GM23338 (cell line): Measurements from ENCODE around the gene SLC25A47. TPM values are rescaled to one million over a fixed set of nuclear protein-coding genes. Genes with fewer than 3 reads are reported as not detected.

Experiments used
- ATAC-seq: fragments of 200-7000 bp; cut with Tn5 transposase; 3 replicates; pipeline ENCODE4 v1.9.1; 2020
- DNase-seq: peaks from one replicate; pipeline ENCODE4 v3.0.0-alpha.2; 2015; ENCODE audit warnings: low spot score
- H2AFZ ChIP-seq: fragments of 200-600 bp; sonication (generic); 2 replicates; pipeline ENCODE4 v1.8.0; 2016; ENCODE audit warnings: antibody characterized with exemption, mild to moderate bottlenecking, moderate library complexity
- H3F3A ChIP-seq: fragments of 200-600 bp; sonication (generic); replicated peaks from 2 replicates; pipeline ENCODE4 v1.8.0; 2017; ENCODE audit warnings: antibody characterized with exemption, mixed run types, low read depth
- H3K27ac ChIP-seq: fragments of 200-600 bp; sonication (generic); 2 replicates; pipeline ENCODE4 v1.6.1; 2016; ENCODE audit warnings: low read depth
- H3K27me3 ChIP-seq: fragments of 200-600 bp; sonication (generic); 2 replicates; pipeline ENCODE4 v1.8.0; 2016; ENCODE audit warnings: mild to moderate bottlenecking, mixed run types, moderate library complexity; ENCODE audit not compliant: insufficient read depth
- H3K36me3 ChIP-seq: fragments of 200-600 bp; sonication (generic); 2 replicates; pipeline ENCODE4 v1.8.0; 2016; ENCODE audit warnings: mild to moderate bottlenecking; ENCODE audit not compliant: insufficient read depth
- H3K4me1 ChIP-seq: fragments of 200-600 bp; sonication (generic); 2 replicates; pipeline ENCODE4 v1.8.0; 2016; ENCODE audit warnings: mild to moderate bottlenecking, moderate library complexity; ENCODE audit not compliant: insufficient read depth
- H3K4me2 ChIP-seq: fragments of 200-600 bp; sonication (generic); 2 replicates; pipeline ENCODE4 v1.7.1; 2017; ENCODE audit warnings: mixed run types
- H3K4me3 ChIP-seq: fragments of 200-600 bp; sonication (generic); 2 replicates; pipeline ENCODE4 v1.6.1; 2016; ENCODE audit warnings: mixed run types
- H3K79me2 ChIP-seq: fragments of 200-600 bp; sonication (generic); replicated peaks from 2 replicates; pipeline ENCODE4 v1.8.0; 2017; ENCODE audit warnings: mild to moderate bottlenecking; ENCODE audit not compliant: insufficient read depth
- H3K9me2 ChIP-seq: fragments of 200-600 bp; sonication (generic); 2 replicates; pipeline ENCODE4 v1.8.0; 2017; ENCODE audit not compliant: insufficient read depth
- H4K20me1 ChIP-seq: fragments of 200-600 bp; sonication (generic); replicated peaks from 2 replicates; pipeline ENCODE4 v1.8.0; 2017; ENCODE audit warnings: mild to moderate bottlenecking; ENCODE audit not compliant: insufficient read depth
- H3K27ac Mint-ChIP-seq: 2 replicates; pipeline ENCODE4 v1.8.0; 2020; ENCODE audit warnings: inconsistent platforms, mild to moderate bottlenecking, moderate library complexity, mixed read lengths
- H3K27me3 Mint-ChIP-seq: 3 replicates; pipeline ENCODE4 v1.8.0; 2022; ENCODE audit warnings: low read depth, mild to moderate bottlenecking, moderate library complexity, mixed read lengths, inconsistent platforms; ENCODE audit not compliant: insufficient read depth, poor library complexity
- H3K36me3 Mint-ChIP-seq: 3 replicates; pipeline ENCODE4 v1.8.0; 2021; ENCODE audit warnings: low read depth, mild to moderate bottlenecking, inconsistent platforms, moderate library complexity, mixed read lengths
- H3K4me1 Mint-ChIP-seq: 3 replicates; pipeline ENCODE4 v1.8.0; 2020; ENCODE audit warnings: mild to moderate bottlenecking, inconsistent platforms, mixed read lengths
- H3K4me3 Mint-ChIP-seq: 3 replicates; pipeline ENCODE4 v1.8.0; 2021; ENCODE audit warnings: moderate library complexity, mild to moderate bottlenecking, inconsistent platforms, mixed read lengths
- H3K9me3 Mint-ChIP-seq: 3 replicates; pipeline ENCODE4 v1.8.0; 2020; ENCODE audit warnings: moderate library complexity, mild to moderate bottlenecking, inconsistent platforms, mixed read lengths
- CREB1 ChIP-seq: fragments of 250-450 bp; sonication (Bioruptor Pico); IDR thresholded peaks from 2 replicates; pipeline ENCODE4 v1.5.0; 2020; ENCODE audit warnings: low read depth, mild to moderate bottlenecking, moderate library complexity
- CTCF ChIP-seq, 2 experiments: fragments of 200-600 bp in 1 of 2; sonication (generic) in 1 of 2; conservative IDR thresholded peaks; 2 replicates each; pipeline versions ENCODE4 v1.5.1 to v1.6.1; 2016 to 2017; ENCODE audit warnings: antibody characterized with exemption in 2 of 2, low read depth in 2 of 2, mild to moderate bottlenecking in 2 of 2, moderate library complexity in 1 of 2
- EZH2phosphoT487 ChIP-seq: fragments of 200-600 bp; sonication (generic); IDR thresholded peaks from one replicate; pipeline ENCODE4 v1.8.1; 2018; ENCODE audit warnings: antibody characterized with exemption; ENCODE audit not compliant: unreplicated experiment
- JUNB ChIP-seq: IDR thresholded peaks from one replicate; pipeline ENCODE4 v1.6.1; 2016; ENCODE audit warnings: antibody characterized with exemption; ENCODE audit not compliant: unreplicated experiment
- NANOG ChIP-seq: IDR thresholded peaks from 2 replicates; pipeline ENCODE4 v1.6.1; 2016; ENCODE audit warnings: antibody characterized with exemption, borderline replicate concordance
- POLR2AphosphoS5 ChIP-seq: IDR thresholded peaks from 2 replicates; pipeline ENCODE4 v1.6.1; 2016; ENCODE audit warnings: antibody characterized with exemption, low read depth
- ZNF114 ChIP-seq: fragments of 250-450 bp; sonication (Bioruptor Pico); IDR thresholded peaks from 2 replicates; pipeline ENCODE4 v1.5.0; 2020; ENCODE audit warnings: mild to moderate bottlenecking, moderate library complexity
- ZNF331 ChIP-seq: fragments of 250-450 bp; sonication (Bioruptor Pico); IDR thresholded peaks from 2 replicates; pipeline ENCODE4 v1.5.0; 2020; ENCODE audit warnings: low read depth, mild to moderate bottlenecking, moderate library complexity
- polyA plus RNA-seq: library from polyadenylated mRNA; unstranded; fragments of >200 nt; fragmentation: Nextera tagmentation; extraction: Ambion mirVana; gene quantifications from 2 replicates; pipeline ENCODE4 v1.2.1, GENCODE V29; 2016
- total RNA-seq: library from RNA; depleted of rRNA; stranded (reverse); fragments of >200 nt; shearing (Covaris generic); gene quantifications from 2 replicates; pipeline ENCODE4 v1.2.3, GENCODE V29; 2014
- TF ChIP-seq, protein P1 (sequence below): IDR thresholded peaks from 2 replicates; pipeline ENCODE4 v1.6.1; 2016; ENCODE audit warnings: antibody characterized with exemption
- TF ChIP-seq, protein P2 (sequence below): IDR thresholded peaks from one replicate; pipeline ENCODE4 v1.6.1; 2018; ENCODE audit warnings: antibody characterized with exemption; ENCODE audit not compliant: unreplicated experiment

The SLC25A47 gene
- total and polyA plus RNA-seq, 2 experiments from 2014 or later: not detected

DNA sequence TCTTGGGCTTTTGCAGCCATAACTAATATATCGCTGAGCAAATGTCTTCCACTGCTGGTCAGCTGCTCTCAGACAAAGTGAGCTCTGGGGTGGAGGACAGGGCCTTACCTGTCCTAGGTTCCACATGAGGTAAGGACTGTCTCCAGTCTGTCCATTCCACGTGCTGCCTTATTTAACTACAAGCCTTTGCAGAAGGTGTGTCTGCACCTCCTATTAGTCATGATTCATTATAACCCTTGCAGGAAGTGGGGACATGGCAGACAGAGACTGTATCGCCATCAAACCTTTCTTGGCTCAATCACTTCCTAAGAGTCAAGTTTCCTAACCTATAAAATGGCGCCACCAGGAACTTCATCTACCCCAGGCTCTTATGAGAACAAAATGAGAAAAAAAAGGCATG is 46.9 kb downstream of the SLC25A47 start (continued):
- TF ChIP-seq, protein P1, sequence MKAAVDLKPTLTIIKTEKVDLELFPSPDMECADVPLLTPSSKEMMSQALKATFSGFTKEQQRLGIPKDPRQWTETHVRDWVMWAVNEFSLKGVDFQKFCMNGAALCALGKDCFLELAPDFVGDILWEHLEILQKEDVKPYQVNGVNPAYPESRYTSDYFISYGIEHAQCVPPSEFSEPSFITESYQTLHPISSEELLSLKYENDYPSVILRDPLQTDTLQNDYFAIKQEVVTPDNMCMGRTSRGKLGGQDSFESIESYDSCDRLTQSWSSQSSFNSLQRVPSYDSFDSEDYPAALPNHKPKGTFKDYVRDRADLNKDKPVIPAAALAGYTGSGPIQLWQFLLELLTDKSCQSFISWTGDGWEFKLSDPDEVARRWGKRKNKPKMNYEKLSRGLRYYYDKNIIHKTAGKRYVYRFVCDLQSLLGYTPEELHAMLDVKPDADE: no peak
- TF ChIP-seq, protein P2, sequence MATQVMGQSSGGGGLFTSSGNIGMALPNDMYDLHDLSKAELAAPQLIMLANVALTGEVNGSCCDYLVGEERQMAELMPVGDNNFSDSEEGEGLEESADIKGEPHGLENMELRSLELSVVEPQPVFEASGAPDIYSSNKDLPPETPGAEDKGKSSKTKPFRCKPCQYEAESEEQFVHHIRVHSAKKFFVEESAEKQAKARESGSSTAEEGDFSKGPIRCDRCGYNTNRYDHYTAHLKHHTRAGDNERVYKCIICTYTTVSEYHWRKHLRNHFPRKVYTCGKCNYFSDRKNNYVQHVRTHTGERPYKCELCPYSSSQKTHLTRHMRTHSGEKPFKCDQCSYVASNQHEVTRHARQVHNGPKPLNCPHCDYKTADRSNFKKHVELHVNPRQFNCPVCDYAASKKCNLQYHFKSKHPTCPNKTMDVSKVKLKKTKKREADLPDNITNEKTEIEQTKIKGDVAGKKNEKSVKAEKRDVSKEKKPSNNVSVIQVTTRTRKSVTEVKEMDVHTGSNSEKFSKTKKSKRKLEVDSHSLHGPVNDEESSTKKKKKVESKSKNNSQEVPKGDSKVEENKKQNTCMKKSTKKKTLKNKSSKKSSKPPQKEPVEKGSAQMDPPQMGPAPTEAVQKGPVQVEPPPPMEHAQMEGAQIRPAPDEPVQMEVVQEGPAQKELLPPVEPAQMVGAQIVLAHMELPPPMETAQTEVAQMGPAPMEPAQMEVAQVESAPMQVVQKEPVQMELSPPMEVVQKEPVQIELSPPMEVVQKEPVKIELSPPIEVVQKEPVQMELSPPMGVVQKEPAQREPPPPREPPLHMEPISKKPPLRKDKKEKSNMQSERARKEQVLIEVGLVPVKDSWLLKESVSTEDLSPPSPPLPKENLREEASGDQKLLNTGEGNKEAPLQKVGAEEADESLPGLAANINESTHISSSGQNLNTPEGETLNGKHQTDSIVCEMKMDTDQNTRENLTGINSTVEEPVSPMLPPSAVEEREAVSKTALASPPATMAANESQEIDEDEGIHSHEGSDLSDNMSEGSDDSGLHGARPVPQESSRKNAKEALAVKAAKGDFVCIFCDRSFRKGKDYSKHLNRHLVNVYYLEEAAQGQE: no peak
- TF ChIP-seq JUNB (no peak), ZNF114 (CRISPR knock-in tag) (no peak), ZNF331 (no peak), NANOG (no peak)

DNA sequence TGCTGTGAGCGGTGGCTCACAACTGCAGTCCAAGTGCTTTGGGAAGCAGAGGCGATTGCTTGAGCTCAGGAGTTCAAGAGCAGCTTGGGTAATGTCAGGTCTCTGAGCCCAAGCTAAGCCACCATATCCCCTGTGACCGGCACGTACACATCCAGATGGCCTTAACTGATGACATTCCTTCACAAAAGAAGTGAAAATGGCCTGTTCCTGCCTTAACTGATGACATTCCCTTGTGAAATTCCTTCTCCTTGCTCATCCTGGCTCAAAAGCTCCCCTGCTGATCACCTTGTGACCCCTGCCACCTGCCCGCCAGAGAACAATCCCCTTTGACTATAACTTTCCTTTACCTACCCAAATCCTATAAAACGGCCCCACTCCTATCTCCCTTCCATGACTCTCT is 48.6 kb downstream of the SLC25A47 start:
- Mint-ChIP-seq H3K4me1 (peaks cover 38% of the 10 kb centered on the region), H3K36me3 (peaks cover 76% of the 10 kb centered on the region), H3K4me3 (peak overlapping the region; percentile 41), H3K27me3 (peaks cover 9% of the 10 kb centered on the region), H3K9me3 (no peaks in the 10 kb centered on the region), H3K27ac (peak overlapping the region; percentile 74)
- TF ChIP-seq CREB1 (CRISPR knock-in tag) (no peak), POLR2AphosphoS5 (no peak; the same call in 1 of the 2 replicates), JUNB (no peak)
- peak overlapping the region; percentile 100 for H3K27ac ChIP-seq
- H3K27me3 ChIP-seq: no peaks in the 10 kb centered on the region
- H3K4me3 ChIP-seq: 0 out of 2 replicates have a peak overlapping the region, but pooled peaks have one; percentile 3
- H3K9me2 ChIP-seq: no peaks in the 10 kb centered on the region
- peaks cover 23% of the 10 kb centered on the region; the same call in 1 of the 2 replicates for H3K36me3 ChIP-seq
- peaks cover 30% of the 10 kb centered on the region for H3K4me1 ChIP-seq
- H3K4me2 ChIP-seq: peak overlapping the region; percentile 67; the same call in 1 of the 2 replicates
- peaks cover 10% of the 10 kb centered on the region for H3F3A ChIP-seq
- H2AFZ ChIP-seq: no peak overlapping the region
- ATAC-seq (no peak), DNase-seq (peak; percentile 55)
- peaks cover 2% of the 10 kb centered on the region for H4K20me1 ChIP-seq
- H3K79me2 ChIP-seq: peaks cover 51% of the 10 kb centered on the region

DNA sequence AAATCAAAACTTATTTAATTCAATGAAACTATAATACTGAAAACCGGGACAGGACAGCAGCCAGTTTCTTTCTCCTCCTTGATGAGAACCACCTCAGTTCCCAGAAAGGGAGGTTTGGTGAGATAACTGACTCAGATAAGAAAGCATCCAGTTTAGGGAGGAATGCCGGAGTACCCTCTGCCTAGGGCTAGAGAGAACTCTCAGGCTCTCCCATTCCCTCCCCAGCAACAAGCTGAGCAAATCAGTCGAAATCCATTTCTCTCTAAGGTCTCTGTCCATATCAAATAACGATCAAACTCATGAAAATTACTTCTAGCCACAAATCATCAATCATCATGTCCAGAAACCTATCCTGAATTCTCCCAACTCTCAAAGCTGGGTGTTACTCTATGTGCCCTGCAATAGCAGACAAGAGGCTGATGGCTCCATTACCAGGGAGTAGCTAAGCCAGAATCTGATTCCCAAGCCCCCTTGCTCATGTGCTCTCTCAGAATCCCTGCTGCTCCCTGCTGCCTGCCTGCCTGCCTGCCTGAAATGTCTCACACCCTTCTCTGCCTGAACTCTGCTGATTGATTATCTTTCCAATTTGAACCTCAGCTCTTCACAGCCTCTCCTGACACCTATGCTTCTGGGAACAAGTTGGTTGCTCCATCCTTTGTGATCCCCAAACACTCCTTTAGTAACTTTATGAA is 49.4 kb downstream of the SLC25A47 start:
- Histone ChIP-seq H4K20me1 (no peaks in the 10 kb centered on the region; the same call in 1 of the 2 replicates), H3K36me3 (peaks cover 18% of the 10 kb centered on the region; the same call in 1 of the 2 replicates), H3K9me2 (no peaks in the 10 kb centered on the region), H3K27me3 (no peaks in the 10 kb centered on the region), H2AFZ (no peak overlapping the region), H3K4me3 (0 out of 2 replicates have a peak overlapping the region, but pooled peaks have one; percentile 3), H3K27ac (peak overlapping the region; percentile 100), H3K4me1 (peaks cover 37% of the 10 kb centered on the region), H3K79me2 (peaks cover 51% of the 10 kb centered on the region), H3F3A (peaks cover 14% of the 10 kb centered on the region), H3K4me2 (no peak overlapping the region)
- TF ChIP-seq CTCF (conservative IDR thresholded peaks at IDR 0.05; ENCODE audit: low read depth in 2 of 2) (no peak), CREB1 (CRISPR knock-in tag) (no peak), POLR2AphosphoS5 (no peak), NANOG (no peak), EZH2phosphoT487 (no peak), ZNF114 (CRISPR knock-in tag) (no peak)
- no peak for DNase-seq
- Mint-ChIP-seq H3K36me3 (peaks cover 69% of the 10 kb centered on the region), H3K4me3 (peak overlapping the region; percentile 26), H3K27me3 (peaks cover 9% of the 10 kb centered on the region), H3K27ac (peak overlapping the region; percentile 17), H3K4me1 (peaks cover 42% of the 10 kb centered on the region), H3K9me3 (no peaks in the 10 kb centered on the region)
- ATAC-seq: no peak
